ENCODE measurements around the gene DIPK1A. TPM values are rescaled to one million over a fixed set of nuclear protein-coding genes. Genes with fewer than 3 reads are reported as not detected.

The DIPK1A gene
- total RNA-seq, 1 donor from 2014 or later, result 5.0 TPM

DNA sequence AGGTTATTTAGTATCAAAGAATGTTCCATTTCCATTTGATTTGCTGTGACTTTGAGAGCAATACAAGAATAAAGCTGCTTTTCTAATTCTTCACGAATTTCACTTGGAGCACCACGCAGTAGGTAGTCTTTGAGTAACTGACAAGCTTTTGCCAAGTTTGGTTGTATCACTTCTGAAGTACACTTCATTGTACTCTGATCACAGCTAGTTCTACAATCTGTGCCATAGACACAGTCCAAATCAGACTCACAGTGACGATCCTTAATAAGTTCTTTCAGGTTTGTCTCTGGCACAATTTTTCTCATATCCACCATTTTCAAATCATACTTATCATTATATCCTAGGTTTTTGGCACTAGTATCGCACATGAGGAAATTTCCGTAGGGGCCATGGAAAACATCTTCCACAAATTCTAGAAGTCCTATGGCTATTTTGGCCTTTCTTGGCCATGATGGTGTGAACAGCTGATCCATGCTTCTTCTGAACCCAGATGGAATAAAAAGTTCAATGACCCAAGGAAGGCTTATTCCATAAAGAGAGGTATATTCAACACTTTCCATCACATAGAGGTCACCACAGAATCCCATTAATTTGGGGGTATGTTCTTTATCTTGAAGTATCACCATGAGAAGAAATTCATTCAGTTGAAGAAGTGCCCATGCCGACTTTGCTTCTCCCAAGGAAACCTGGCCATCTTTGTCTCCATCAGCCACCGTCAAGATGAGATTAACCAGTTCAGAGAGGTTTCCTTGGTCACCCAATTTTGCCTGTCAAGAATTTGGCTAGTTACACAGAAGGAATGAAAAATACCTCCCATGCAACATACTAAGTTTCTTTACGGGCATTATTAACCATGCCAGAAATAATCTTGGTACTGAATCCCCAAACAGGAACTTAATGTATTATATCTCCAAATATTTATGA, 117.6 kb downstream of the DIPK1A start:
- H3K27me3 ChIP-seq (ENCODE audit: low read depth), result no peaks in the 10 kb centered on the region
- DNase-seq, result no peak
- no peak overlapping the region for H3K4me3 ChIP-seq
- TF ChIP-seq, protein P1, sequence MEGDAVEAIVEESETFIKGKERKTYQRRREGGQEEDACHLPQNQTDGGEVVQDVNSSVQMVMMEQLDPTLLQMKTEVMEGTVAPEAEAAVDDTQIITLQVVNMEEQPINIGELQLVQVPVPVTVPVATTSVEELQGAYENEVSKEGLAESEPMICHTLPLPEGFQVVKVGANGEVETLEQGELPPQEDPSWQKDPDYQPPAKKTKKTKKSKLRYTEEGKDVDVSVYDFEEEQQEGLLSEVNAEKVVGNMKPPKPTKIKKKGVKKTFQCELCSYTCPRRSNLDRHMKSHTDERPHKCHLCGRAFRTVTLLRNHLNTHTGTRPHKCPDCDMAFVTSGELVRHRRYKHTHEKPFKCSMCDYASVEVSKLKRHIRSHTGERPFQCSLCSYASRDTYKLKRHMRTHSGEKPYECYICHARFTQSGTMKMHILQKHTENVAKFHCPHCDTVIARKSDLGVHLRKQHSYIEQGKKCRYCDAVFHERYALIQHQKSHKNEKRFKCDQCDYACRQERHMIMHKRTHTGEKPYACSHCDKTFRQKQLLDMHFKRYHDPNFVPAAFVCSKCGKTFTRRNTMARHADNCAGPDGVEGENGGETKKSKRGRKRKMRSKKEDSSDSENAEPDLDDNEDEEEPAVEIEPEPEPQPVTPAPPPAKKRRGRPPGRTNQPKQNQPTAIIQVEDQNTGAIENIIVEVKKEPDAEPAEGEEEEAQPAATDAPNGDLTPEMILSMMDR (IDR thresholded peaks at IDR 0.05; ENCODE audit: borderline replicate concordance), result no peak
- intact Hi-C loops (cut with micrococcal nuclease), result no loop called here
- H3K4me1 ChIP-seq, result peaks cover 15% of the 10 kb centered on the region
- peaks cover 59% of the 10 kb centered on the region for H3K36me3 ChIP-seq
- no peak overlapping the region for H3K27ac ChIP-seq (replicated peaks)
- no peaks in the 10 kb centered on the region for H3K9me3 ChIP-seq (replicated peaks)

DNA sequence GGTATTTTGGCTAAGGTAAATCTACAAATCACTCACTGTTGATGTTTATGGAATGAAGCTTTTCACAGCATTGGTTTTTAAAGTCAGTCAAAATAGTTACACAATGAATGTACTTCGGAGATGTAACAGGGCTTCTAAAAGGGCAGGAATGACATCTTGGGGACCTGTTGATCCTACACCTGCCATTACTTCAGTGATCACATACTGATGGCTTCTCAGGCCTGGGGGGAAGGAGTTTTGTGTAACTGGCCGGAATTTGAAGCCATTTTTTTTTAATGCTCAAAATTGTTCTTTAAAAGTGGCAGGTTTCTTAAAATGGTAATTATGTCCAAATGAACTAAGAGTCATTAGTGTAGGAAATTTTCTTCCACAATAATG, 118.2 kb downstream of the DIPK1A start:
- no peak for DNase-seq
- intact Hi-C loops (cut with micrococcal nuclease), result no loop called here
- H3K4me3 ChIP-seq, result no peak overlapping the region
- no peaks in the 10 kb centered on the region for H3K9me3 ChIP-seq (replicated peaks)
- TF ChIP-seq, protein P1 (IDR thresholded peaks at IDR 0.05; ENCODE audit: borderline replicate concordance), result no peak
- no peak overlapping the region for H3K27ac ChIP-seq (replicated peaks)
- peaks cover 22% of the 10 kb centered on the region for H3K4me1 ChIP-seq
- peaks cover 65% of the 10 kb centered on the region for H3K36me3 ChIP-seq
- no peaks in the 10 kb centered on the region for H3K27me3 ChIP-seq (ENCODE audit: low read depth)

DNA sequence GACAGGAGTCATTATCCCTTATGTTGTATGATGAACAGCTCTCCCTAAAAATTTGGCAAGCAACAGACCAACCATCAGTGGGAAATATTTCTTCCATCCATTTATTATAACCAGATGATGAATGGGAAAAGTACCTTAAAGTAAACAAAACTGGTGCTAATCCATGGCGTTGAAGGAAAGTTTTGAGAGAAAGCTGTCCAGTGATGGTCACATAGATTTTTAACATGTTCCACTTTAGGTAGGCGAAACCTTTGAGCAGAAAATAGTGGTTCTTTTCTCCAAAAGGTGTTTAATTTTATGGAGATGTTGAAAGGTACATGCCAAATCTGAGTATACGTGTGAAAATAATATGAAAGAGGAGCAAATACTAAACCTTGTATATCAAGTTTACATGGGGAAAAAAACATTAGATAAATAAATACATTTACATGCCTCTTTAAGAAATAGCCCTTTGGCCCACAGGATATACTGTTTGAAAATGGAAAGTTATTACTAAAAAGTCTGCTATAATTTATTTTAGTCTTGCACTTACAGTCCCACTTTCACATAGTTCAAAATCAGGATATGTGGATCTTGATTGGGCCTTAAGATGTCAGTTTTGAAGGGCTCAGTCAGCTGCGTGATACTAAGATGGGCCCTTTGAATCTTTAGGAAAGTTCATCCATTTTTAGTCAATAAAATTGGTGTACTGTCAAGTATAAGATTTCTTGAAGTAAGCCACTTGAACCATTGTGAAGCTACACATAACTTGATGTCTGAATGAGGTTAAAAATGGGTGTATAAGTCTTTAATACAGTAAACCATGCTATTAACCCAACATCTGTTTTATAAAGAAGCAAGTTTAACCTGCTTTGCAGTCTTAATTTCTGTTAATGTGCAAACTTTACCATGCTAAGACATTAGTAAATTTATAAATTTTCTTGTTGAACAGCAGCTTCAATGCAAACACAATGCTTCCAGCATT, 118.9 kb downstream of the DIPK1A start:
- TF ChIP-seq, protein P1 (IDR thresholded peaks at IDR 0.05; ENCODE audit: borderline replicate concordance), result no peak

DNA sequence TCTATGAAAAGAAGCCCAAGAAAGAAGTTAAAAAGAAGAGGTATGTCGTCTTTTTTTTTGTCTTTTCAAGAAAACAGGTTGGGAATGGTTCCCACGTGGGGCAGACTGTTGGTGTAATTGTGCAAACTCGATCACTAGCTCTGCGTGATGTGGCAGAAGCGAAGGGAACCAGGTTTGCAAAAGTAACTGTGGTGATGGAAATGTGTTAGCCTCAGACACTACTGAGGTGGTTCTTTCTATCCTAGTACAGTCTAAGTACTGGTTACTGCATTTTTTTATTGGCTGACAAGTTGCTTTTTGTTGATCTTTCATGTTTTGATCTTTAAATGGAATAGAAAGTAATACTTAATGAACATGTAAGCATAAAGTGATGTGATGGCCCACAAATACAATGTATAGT, 120.7 kb downstream of the DIPK1A start:
- Histone ChIP-seq H3K27me3 (ENCODE audit: low read depth) (no peaks in the 10 kb centered on the region), H3K9me3 (replicated peaks) (no peaks in the 10 kb centered on the region), H3K4me3 (no peak overlapping the region), H3K36me3 (peaks cover 89% of the 10 kb centered on the region), H3K27ac (replicated peaks) (no peak overlapping the region), H3K4me1 (peaks cover 46% of the 10 kb centered on the region)
- DNase-seq, result no peak
- intact Hi-C loops (cut with micrococcal nuclease), result no loop called here
- TF ChIP-seq, protein P1 (IDR thresholded peaks at IDR 0.05; ENCODE audit: borderline replicate concordance), result no peak

More for the DNA sequence above, 118.9 kb downstream of the DIPK1A start:
- Histone ChIP-seq H3K36me3 (peaks cover 72% of the 10 kb centered on the region), H3K27me3 (ENCODE audit: low read depth) (no peaks in the 10 kb centered on the region), H3K4me3 (no peak overlapping the region), H3K9me3 (replicated peaks) (no peaks in the 10 kb centered on the region), H3K4me1 (peaks cover 29% of the 10 kb centered on the region), H3K27ac (replicated peaks) (no peak overlapping the region)
- no peak for DNase-seq
- intact Hi-C loops (cut with micrococcal nuclease), result no loop called here

DNA sequence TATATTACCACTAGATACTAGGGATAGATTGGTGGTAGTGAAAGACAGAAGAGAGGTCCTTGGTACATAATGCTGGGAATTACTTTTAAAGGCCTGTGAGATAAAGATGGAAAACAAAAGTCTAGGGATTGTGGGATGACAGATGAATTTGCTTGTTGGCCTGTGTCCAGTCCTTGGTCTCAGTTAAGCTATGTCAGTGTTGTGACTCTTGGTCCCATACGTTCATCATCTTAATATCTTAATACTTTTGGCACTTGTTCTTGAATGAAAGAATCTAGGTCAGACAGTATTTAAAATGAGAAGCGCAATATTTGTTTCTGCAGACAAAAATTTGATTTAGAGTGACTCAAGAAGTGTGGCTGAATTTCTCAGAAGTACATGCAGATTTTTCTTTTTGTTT, 121.8 kb downstream of the DIPK1A start:
- H3K27ac ChIP-seq (replicated peaks), result no peak overlapping the region
- no peak for DNase-seq
- peaks cover 58% of the 10 kb centered on the region for H3K4me1 ChIP-seq

More for the DNA sequence above, 121.8 kb downstream of the DIPK1A start:
- TF ChIP-seq, protein P1 (IDR thresholded peaks at IDR 0.05; ENCODE audit: borderline replicate concordance), result no peak
- peaks cover 100% of the 10 kb centered on the region for H3K36me3 ChIP-seq
- H3K9me3 ChIP-seq (replicated peaks), result no peaks in the 10 kb centered on the region
- no peaks in the 10 kb centered on the region for H3K27me3 ChIP-seq (ENCODE audit: low read depth)
- no peak overlapping the region for H3K4me3 ChIP-seq
- intact Hi-C loops (cut with micrococcal nuclease), result no loop called here

Measured in left ventricle myocardium inferior (tissue), 1 donor.